ENCODE measurements around the gene HOXB5.

Gene HOXB5

GRCh38 chr17:48624118-48624517 lies 30.5 kb upstream of the HOXB5 start:
- DNase-seq (ENCODE audit: extremely low read depth, low read depth), result no peak
- no peak overlapping the region for H3K4me3 ChIP-seq (replicated peaks; ENCODE audit: low read depth, low read length)
- no peak for TF ChIP-seq CTCF (IDR thresholded peaks at IDR 0.05; ENCODE audit: low read depth, low read length, missing control alignments)

- no peak for TF ChIP-seq CTCF (IDR thresholded peaks at IDR 0.05; ENCODE audit: low read depth, low read length, missing control alignments)
- no peak overlapping the region for H3K4me3 ChIP-seq (replicated peaks; ENCODE audit: low read depth, low read length)
- DNase-seq (ENCODE audit: extremely low read depth, low read depth), result no peak
Measured at GRCh38 chr17:48623583-48623982, 30.0 kb upstream of the HOXB5 start.

- DNase-seq (ENCODE audit: extremely low read depth, low read depth), result no peak
- H3K4me3 ChIP-seq (replicated peaks; ENCODE audit: low read depth, low read length), result no peak overlapping the region
- no peak for TF ChIP-seq CTCF (IDR thresholded peaks at IDR 0.05; ENCODE audit: low read depth, low read length, missing control alignments)
Measured at GRCh38 chr17:48622857-48623256, 29.3 kb upstream of the HOXB5 start.

GRCh38 chr17:48621410-48622392 lies 28.1 kb upstream of the HOXB5 start:
- TF ChIP-seq CTCF (IDR thresholded peaks at IDR 0.05; ENCODE audit: low read depth, low read length, missing control alignments), result no peak
- no peak overlapping the region for H3K4me3 ChIP-seq (replicated peaks; ENCODE audit: low read depth, low read length)
- no peak for DNase-seq (ENCODE audit: extremely low read depth, low read depth)

GRCh38 chr17:48620461-48621139 lies 27.0 kb upstream of the HOXB5 start:
- DNase-seq (ENCODE audit: extremely low read depth, low read depth), result no peak
- no peak for TF ChIP-seq CTCF (IDR thresholded peaks at IDR 0.05; ENCODE audit: low read depth, low read length, missing control alignments)
- H3K4me3 ChIP-seq (replicated peaks; ENCODE audit: low read depth, low read length), result no peak overlapping the region

- no peak overlapping the region for H3K4me3 ChIP-seq (replicated peaks; ENCODE audit: low read depth, low read length)
- TF ChIP-seq CTCF (IDR thresholded peaks at IDR 0.05; ENCODE audit: low read depth, low read length, missing control alignments), result no peak
- no peak for DNase-seq (ENCODE audit: extremely low read depth, low read depth)
Measured at GRCh38 chr17:48619826-48620449, 26.4 kb upstream of the HOXB5 start.
